Neuronal stem cell (in vitro differentiated cells): ENCODE measurements around the gene HSPA2. TPM values are rescaled to one million over a fixed set of nuclear protein-coding genes. Genes with fewer than 3 reads are reported as not detected.

Experiments used
- DNase-seq: peaks from one replicate; pipeline ENCODE4 v3.0.0-alpha.2; 2013; ENCODE audit warnings: low spot score
- H2AFZ ChIP-seq: one replicate; pipeline ENCODE4 v1.6.1; 2013; ENCODE audit warnings: mild to moderate bottlenecking, low read length, inconsistent platforms
- H2AK5ac ChIP-seq: 2 replicates; pipeline ENCODE4 v1.6.1; 2013; ENCODE audit warnings: low read depth, mild to moderate bottlenecking, inconsistent platforms, low read length, moderate library complexity, mixed read lengths
- H2BK120ac ChIP-seq: 2 replicates; pipeline ENCODE4 v1.6.1; 2013; ENCODE audit warnings: low read depth, mild to moderate bottlenecking, inconsistent platforms, low read length, moderate library complexity, mixed read lengths
- H2BK12ac ChIP-seq: one replicate; pipeline ENCODE4 v1.6.1; 2013; ENCODE audit warnings: low read length, inconsistent platforms
- H2BK15ac ChIP-seq: 2 replicates; pipeline ENCODE4 v1.6.1; 2013; ENCODE audit warnings: mild to moderate bottlenecking, low read length, inconsistent platforms, mixed read lengths
- H2BK5ac ChIP-seq: one replicate; pipeline ENCODE4 v1.6.1; 2013; ENCODE audit warnings: inconsistent platforms, mild to moderate bottlenecking, low read length, moderate library complexity
- H3K14ac ChIP-seq: one replicate; pipeline ENCODE4 v1.6.1; 2013; ENCODE audit warnings: low read length, inconsistent platforms
- H3K18ac ChIP-seq: 2 replicates; pipeline ENCODE4 v1.6.1; 2013; ENCODE audit warnings: low read length, inconsistent platforms
- H3K23ac ChIP-seq: 2 replicates; pipeline ENCODE4 v1.6.1; 2013; ENCODE audit warnings: low read depth, mild to moderate bottlenecking, mixed read lengths, low read length, inconsistent platforms; ENCODE audit not compliant: poor library complexity
- H3K27ac ChIP-seq: replicated peaks from 3 replicates; pipeline ENCODE4 v1.5.1; 2013; ENCODE audit warnings: low read length, inconsistent platforms
- H3K27me3 ChIP-seq, 3 experiments: 2 replicates each; pipeline ENCODE4 v1.6.1; 2013; ENCODE audit warnings: low read length in 3 of 3, mild to moderate bottlenecking in 2 of 3, inconsistent platforms in 1 of 3, low read depth in 1 of 3, mixed read lengths in 1 of 3, moderate library complexity in 1 of 3; ENCODE audit not compliant: control insufficient read depth in 3 of 3, insufficient read depth in 3 of 3
- H3K36me3 ChIP-seq, 2 donors: replicated peaks in 1 of 2; 2 replicates each; pipeline ENCODE4 v1.6.1; 2013; ENCODE audit warnings: low read length in 2 of 2; ENCODE audit not compliant: control insufficient read depth in 2 of 2, insufficient read depth in 2 of 2
- H3K4ac ChIP-seq: 2 replicates; pipeline ENCODE4 v1.6.1; 2013; ENCODE audit warnings: inconsistent platforms, mild to moderate bottlenecking, low read length, moderate library complexity
- H3K4me1 ChIP-seq, 2 donors: 1 replicate in 1 of 2; 2 replicates in 1 of 2; pipeline ENCODE4 v1.6.1; 2013; ENCODE audit warnings: low read length in 2 of 2, low read depth in 1 of 2; ENCODE audit not compliant: control insufficient read depth in 2 of 2, insufficient read depth in 1 of 2
- H3K4me2 ChIP-seq: one replicate; pipeline ENCODE4 v1.6.1; 2013; ENCODE audit warnings: mild to moderate bottlenecking, low read length, inconsistent platforms; ENCODE audit not compliant: insufficient read depth, poor library complexity, severe bottlenecking
- H3K4me3 ChIP-seq, 2 donors: 2 replicates each; pipeline ENCODE4 v1.5.1; 2013; ENCODE audit warnings: low read length in 2 of 2, mild to moderate bottlenecking in 2 of 2, inconsistent platforms in 1 of 2, moderate library complexity in 1 of 2
- H3K79me1 ChIP-seq: one replicate; pipeline ENCODE4 v1.6.1; 2013; ENCODE audit warnings: low read depth, mild to moderate bottlenecking, inconsistent platforms, low read length, moderate library complexity
- H3K9ac ChIP-seq: one replicate; pipeline ENCODE4 v1.6.1; 2013; ENCODE audit warnings: mild to moderate bottlenecking, low read depth, low read length, inconsistent platforms; ENCODE audit not compliant: poor library complexity
- H3K9me3 ChIP-seq, 2 donors: replicated peaks in 1 of 2; 2 replicates each; pipeline versions ENCODE3 to v1.6.1; 2013; ENCODE audit warnings: low read length in 2 of 2, mild to moderate bottlenecking in 2 of 2, inconsistent platforms in 1 of 2, low read depth in 1 of 2, mixed read lengths in 1 of 2, moderate library complexity in 1 of 2; ENCODE audit not compliant: control insufficient read depth in 2 of 2, insufficient read depth in 1 of 2
- H4K8ac ChIP-seq: one replicate; pipeline ENCODE4 v1.6.1; 2013; ENCODE audit warnings: low read depth, mild to moderate bottlenecking, inconsistent platforms, low read length, moderate library complexity
- H4K91ac ChIP-seq: one replicate; pipeline ENCODE4 v1.6.1; 2013; ENCODE audit warnings: low read length, low read depth, mild to moderate bottlenecking, inconsistent platforms; ENCODE audit not compliant: poor library complexity
- WGBS, 2 donors: extraction: QIAGEN DNeasy Blood & Tissue Kit; methylation state at CpG; one replicate each; pipeline ENCODE4 v1.1.7; 2013; ENCODE audit warnings: missing lambda C conversion rate in 2 of 2, mixed read lengths in 1 of 2; ENCODE audit not compliant: insufficient read length in 2 of 2, insufficient replicate concordance in 1 of 2; ENCODE audit errors: extremely low coverage in 2 of 2; 5-methylcytosine and 5-hydroxymethylcytosine counted together
- polyA plus RNA-seq, 2 experiments: library from polyadenylated mRNA; stranded (reverse); fragments of 200-250 nt; gene quantifications; one replicate each; pipeline ENCODE4 v1.2.3, GENCODE V29; 2013

Gene HSPA2
- polyA plus RNA-seq (2013, experiment 1 of 2), result 3.5 TPM
- polyA plus RNA-seq (2013, experiment 2 of 2), result 3.5 TPM

GRCh38 chr14:64540208-64541202 lies at the start of gene HSPA2:
TSS of gene HSPA2 (plus strand) at chr14:64540741. CDS start at chr14:64540850, 109 bp downstream.
- H2BK5ac ChIP-seq, result no peak within 1 kb of the TSS
- H2AFZ ChIP-seq, result peak within 1 kb of the TSS; percentile 34
- H3K4me2 ChIP-seq, result peak within 1 kb of the TSS; percentile 57
- peak within 1 kb of the TSS; percentile 53 for H4K91ac ChIP-seq
- peak within 1 kb of the TSS in 1 of 2 donors; percentile 72 for H3K4me3 ChIP-seq
- H2BK12ac ChIP-seq, result peak within 1 kb of the TSS; percentile 8
- no peak within 1 kb of the TSS for H3K4ac ChIP-seq
- H3K18ac ChIP-seq, result peak within 1 kb of the TSS; percentile 72
- WGBS, 2 donors, result no CpG with 5 or more reads among the region's 79 CpGs
- H2BK15ac ChIP-seq, result peak within 1 kb of the TSS; percentile 77
- peak within 1 kb of the TSS; percentile 58 for H2AK5ac ChIP-seq
- H3K9ac ChIP-seq, result peak within 1 kb of the TSS; percentile 18
- H3K14ac ChIP-seq, result peak within 1 kb of the TSS; percentile 63
- peak within 1 kb of the TSS; percentile 78 for H3K27ac ChIP-seq
- no peaks in the 10 kb centered on the region for H3K79me1 ChIP-seq
- H4K8ac ChIP-seq, result no peak within 1 kb of the TSS
- H3K9me3 ChIP-seq, result peaks cover 17 to 22% of the 10 kb centered on the region in 2 donors
- no peaks in the 10 kb centered on the region for H3K36me3 ChIP-seq
- peak within 1 kb of the TSS; percentile 75 for H3K23ac ChIP-seq
- H3K4me1 ChIP-seq, result peaks cover 0 to 1% of the 10 kb centered on the region in 2 donors
- peak; percentile 96 for DNase-seq
- H3K27me3 ChIP-seq, result peaks cover 0 to 23% (median 11%) of the 10 kb centered on the region in 3 experiments
- no peak within 1 kb of the TSS for H2BK120ac ChIP-seq

GRCh38 chr14:64491637-64492036 lies 48.9 kb upstream of the HSPA2 start:
- no peak overlapping the region for H3K23ac ChIP-seq
- no peak overlapping the region for H3K9ac ChIP-seq
- H3K4ac ChIP-seq, result no peak overlapping the region
- no peaks in the 10 kb centered on the region for H3K4me1 ChIP-seq
- no peak overlapping the region for H3K4me2 ChIP-seq
- no peaks in the 10 kb centered on the region for H3K9me3 ChIP-seq
- DNase-seq, result no peak
- H3K27ac ChIP-seq, result no peak overlapping the region
- WGBS, 2 donors, result no CpG with 5 or more reads among the region's 2 CpGs
- no peak overlapping the region for H2BK15ac ChIP-seq
- H3K36me3 ChIP-seq, result peaks cover 7 to 57% of the 10 kb centered on the region in 2 donors
- no peak overlapping the region for H2AFZ ChIP-seq
- no peak overlapping the region for H4K91ac ChIP-seq
- H3K27me3 ChIP-seq, result no peaks in the 10 kb centered on the region
- H3K14ac ChIP-seq, result no peak overlapping the region
- H2BK120ac ChIP-seq, result no peak overlapping the region
- H3K4me3 ChIP-seq, result no peak overlapping the region
- no peak overlapping the region for H4K8ac ChIP-seq
- no peak overlapping the region for H2AK5ac ChIP-seq
- H2BK5ac ChIP-seq, result no peak overlapping the region
- H3K18ac ChIP-seq, result no peak overlapping the region
- H3K79me1 ChIP-seq, result peaks cover 2% of the 10 kb centered on the region
- no peak overlapping the region for H2BK12ac ChIP-seq

GRCh38 chr14:64493455-64493854 lies 47.1 kb upstream of the HSPA2 start:
- DNase-seq, result no peak

GRCh38 chr14:64495252-64495651 lies 45.3 kb upstream of the HSPA2 start:
- Histone ChIP-seq H3K18ac (no peak overlapping the region), H3K9ac (no peak overlapping the region), H3K14ac (no peak overlapping the region), H3K4me1 (no peaks in the 10 kb centered on the region), H2BK12ac (no peak overlapping the region), H3K36me3 (peaks cover 3 to 42% of the 10 kb centered on the region in 2 donors), H4K91ac (no peak overlapping the region), H2BK15ac (no peak overlapping the region), H3K4me3 (no peak overlapping the region), H4K8ac (no peak overlapping the region), H3K9me3 (no peaks in the 10 kb centered on the region), H3K4ac (no peak overlapping the region), H3K27me3 (no peaks in the 10 kb centered on the region), H3K27ac (no peak overlapping the region), H3K79me1 (peaks cover 2% of the 10 kb centered on the region), H3K23ac (no peak overlapping the region), H2BK5ac (no peak overlapping the region), H3K4me2 (no peak overlapping the region), H2AK5ac (no peak overlapping the region), H2AFZ (no peak overlapping the region), H2BK120ac (no peak overlapping the region)
- no peak for DNase-seq

More at GRCh38 chr14:64493455-64493854, 47.1 kb upstream of the HSPA2 start:
- H3K79me1 ChIP-seq, result peaks cover 2% of the 10 kb centered on the region
- no peak overlapping the region for H4K91ac ChIP-seq
- H2AFZ ChIP-seq, result no peak overlapping the region
- H3K4me3 ChIP-seq, result no peak overlapping the region
- no peaks in the 10 kb centered on the region for H3K27me3 ChIP-seq
- no peak overlapping the region for H3K4me2 ChIP-seq
- no peak overlapping the region for H3K23ac ChIP-seq
- H3K4ac ChIP-seq, result no peak overlapping the region
- peaks cover 3 to 51% of the 10 kb centered on the region in 2 donors for H3K36me3 ChIP-seq
- WGBS, 2 donors, result no CpG with 5 or more reads among the region's 3 CpGs
- no peak overlapping the region for H3K27ac ChIP-seq
- no peak overlapping the region for H3K9ac ChIP-seq
- H4K8ac ChIP-seq, result no peak overlapping the region
- no peak overlapping the region for H2BK12ac ChIP-seq
- no peak overlapping the region for H2BK5ac ChIP-seq
- H3K4me1 ChIP-seq, result no peaks in the 10 kb centered on the region
- H3K14ac ChIP-seq, result no peak overlapping the region
- no peak overlapping the region for H2BK15ac ChIP-seq
- H2BK120ac ChIP-seq, result no peak overlapping the region
- no peak overlapping the region for H2AK5ac ChIP-seq
- H3K18ac ChIP-seq, result no peak overlapping the region
- H3K9me3 ChIP-seq, result no peaks in the 10 kb centered on the region
